Kidney (tissue), 14 donors: ENCODE results near the gene KCNG2. TPM values are rescaled to one million over a fixed set of nuclear protein-coding genes. Genes with fewer than 3 reads are reported as not detected.
A peak's percentile ranks its signal among the peaks of the same experiment; 100 is the strongest.

Source experiments
- DNase-seq, 5 donors: peaks; one replicate each; pipeline ENCODE4 v3.0.0-alpha.2; 2013 to 2020
- FAIRE-seq: peaks from 2 replicates; lab custom pipeline; 2012; peaks lifted over from hg19 to GRCh38; lab: Jason Lieb, UNC
- H3K27ac ChIP-seq, 2 donors: one replicate each; pipeline ENCODE4 v1.7.0; 2013; ENCODE audit warnings: low read depth in 2 of 2, low read length in 2 of 2, inconsistent platforms in 1 of 2
- H3K27me3 ChIP-seq: one replicate; pipeline ENCODE4 v1.7.1; 2013; ENCODE audit warnings: low read length, inconsistent platforms; ENCODE audit not compliant: control insufficient read depth, insufficient read depth
- H3K36me3 ChIP-seq, 3 donors: one replicate each; pipeline versions ENCODE4 v1.7.0 to v1.7.1; 2013; ENCODE audit warnings: low read length in 3 of 3, control low read depth in 1 of 3, inconsistent platforms in 1 of 3; ENCODE audit not compliant: insufficient read depth in 3 of 3, control insufficient read depth in 2 of 3
- H3K4me1 ChIP-seq, 3 donors: one replicate each; pipeline versions ENCODE4 v1.7.0 to v1.7.1; 2013; ENCODE audit warnings: low read length in 3 of 3, inconsistent platforms in 1 of 3, low read depth in 1 of 3; ENCODE audit not compliant: control insufficient read depth in 2 of 3, insufficient read depth in 2 of 3
- H3K4me3 ChIP-seq, 3 donors: one replicate each; pipeline versions ENCODE4 v1.7.0 to v1.8.1; 2013; ENCODE audit warnings: low read length in 3 of 3, control low read depth in 1 of 3, inconsistent platforms in 1 of 3
- H3K9ac ChIP-seq, 3 donors: one replicate each; pipeline versions ENCODE4 v1.7.0 to v1.7.1; 2013; ENCODE audit warnings: low read length in 3 of 3, control low read depth in 1 of 3, inconsistent platforms in 1 of 3
- H3K9me3 ChIP-seq, 3 donors: one replicate each; pipeline versions ENCODE4 v1.7.0 to v1.7.1; 2013; ENCODE audit warnings: low read length in 3 of 3, control low read depth in 1 of 3, inconsistent platforms in 1 of 3; ENCODE audit not compliant: control insufficient read depth in 2 of 3, insufficient read depth in 1 of 3
- CTCF ChIP-seq: IDR thresholded peaks from 3 replicates; pipeline ENCODE4 v1.5.1; 2012; ENCODE audit warnings: mild to moderate bottlenecking, moderate library complexity, borderline replicate concordance; ENCODE audit not compliant: insufficient read depth; ENCODE audit errors: extremely low read depth
- intact Hi-C: fragments of 100-400 bp; cut with DNase I; formaldehyde crosslinking; loops from one replicate; pipeline ENCODE4 v1.11.1; 2022
- polyA plus RNA-seq: library from polyadenylated mRNA; stranded (reverse); fragments of 350-450 nt; fragmentation: Illumina TruSeq; extraction: RNeasy Lipid Tissue Mini Kit (QIAGEN cat#74804); gene quantifications from one replicate; pipeline ENCODE4 v1.2.3, GENCODE V29; 2014; ENCODE audit warnings: low read depth, low replicate concordance; ENCODE audit not compliant: insufficient read depth
- total RNA-seq: library from RNA; stranded (reverse); fragmentation: NEBNext Ultra II Directional; extraction: Animal tissue kit (Norgen Biotek cat#: 25700); gene quantifications from one replicate; pipeline ENCODE4 v1.2.1, GENCODE V29; 2021
- donor health status: control.
- donor health status: control.
- donor health status: control.
- donor health status: control.
- donor health status: control.
- donor health status: DM: yes; HTN: yes; CAD: no.
- donor health status: Normal renal cell carcinoma (clear cell type).

Gene KCNG2
- total and polyA plus RNA-seq, 2 donors from 2014 or later: 0.76 TPM; not detected in 1

- Histone ChIP-seq H3K9ac (no peak overlapping the region), H3K27ac (no peak overlapping the region), H3K36me3 (peaks cover 0 to 17% (median 11%) of the 10 kb centered on the region in 3 donors), H3K4me1 (no peaks in the 10 kb centered on the region), H3K4me3 (no peak overlapping the region), H3K9me3 (peaks cover 0 to 4% (median 0%) of the 10 kb centered on the region in 3 donors), H3K27me3 (no peaks in the 10 kb centered on the region)
- intact Hi-C loops: no loop called here
- no peak for FAIRE-seq
- peak in 2 of 5 donors; percentile 26 to 71 for DNase-seq
- TF ChIP-seq CTCF: no peak
Measured at GRCh38 chr18:79915161-79916127, 117.7 kb downstream of the KCNG2 start.

GRCh38 chr18:79916128-79916494, 118.4 kb downstream of the KCNG2 start:
- H3K4me1 ChIP-seq: no peaks in the 10 kb centered on the region
- H3K9ac ChIP-seq: no peak overlapping the region
- peaks cover 0 to 17% (median 11%) of the 10 kb centered on the region in 3 donors for H3K36me3 ChIP-seq
- H3K4me3 ChIP-seq: no peak overlapping the region
- H3K9me3 ChIP-seq: peaks cover 0 to 4% (median 0%) of the 10 kb centered on the region in 3 donors
- TF ChIP-seq CTCF: no peak
- no peaks in the 10 kb centered on the region for H3K27me3 ChIP-seq
- DNase-seq: peak in 1 of 5 donors; percentile 61
- no peak overlapping the region for H3K27ac ChIP-seq
- intact Hi-C loops: no loop called here
- no peak for FAIRE-seq

DNA sequence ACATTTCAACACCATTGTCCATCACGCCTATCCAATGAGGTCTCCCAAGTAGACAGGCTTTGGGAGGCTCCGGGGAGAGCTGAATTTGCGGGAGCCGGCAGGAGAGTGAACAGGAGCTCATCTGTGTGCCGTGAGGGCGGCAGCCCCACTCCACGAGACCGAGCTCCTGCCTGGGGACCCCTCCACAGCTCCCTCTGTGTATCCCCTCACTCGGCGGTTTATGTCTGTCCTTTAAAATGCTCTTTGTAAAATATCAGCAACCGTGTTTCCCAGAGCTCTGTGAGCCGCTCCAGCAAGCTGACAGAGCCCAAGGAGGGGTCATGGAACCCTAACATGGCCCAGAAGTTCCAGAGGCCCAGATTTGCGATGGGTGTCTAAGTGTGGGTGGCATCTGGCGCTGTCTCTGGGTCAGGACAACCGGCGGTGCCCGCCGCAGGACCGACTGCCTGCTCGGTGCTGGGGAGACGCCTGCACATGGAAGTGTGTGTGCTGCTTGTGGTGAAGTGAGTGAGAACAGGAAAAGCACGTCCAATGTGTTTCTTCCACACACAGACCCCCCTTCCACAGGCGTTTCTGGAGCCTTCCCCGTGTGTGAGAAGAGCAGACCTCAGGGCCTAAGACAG, 118.9 kb downstream of the KCNG2 start:
- no peaks in the 10 kb centered on the region for H3K27me3 ChIP-seq
- intact Hi-C loops: no loop called here
- no peak overlapping the region for H3K27ac ChIP-seq
- H3K9me3 ChIP-seq: peaks cover 0 to 4% (median 0%) of the 10 kb centered on the region in 3 donors
- peaks cover 0 to 17% (median 11%) of the 10 kb centered on the region in 3 donors for H3K36me3 ChIP-seq
- H3K9ac ChIP-seq: no peak overlapping the region
- TF ChIP-seq CTCF: no peak
- FAIRE-seq: no peak
- no peaks in the 10 kb centered on the region for H3K4me1 ChIP-seq
- DNase-seq: peak in 1 of 5 donors; percentile 46
- no peak overlapping the region for H3K4me3 ChIP-seq
